Measurements from ENCODE around the gene SLC1A6. TPM values are rescaled to one million over a fixed set of nuclear protein-coding genes. Genes with fewer than 3 reads are reported as not detected.

Gene SLC1A6
- total and polyA plus RNA-seq, 9 of the 15 experiments (the other 6 are each of a cell fraction or from before 2014, with no cell fraction given): not detected

DNA sequence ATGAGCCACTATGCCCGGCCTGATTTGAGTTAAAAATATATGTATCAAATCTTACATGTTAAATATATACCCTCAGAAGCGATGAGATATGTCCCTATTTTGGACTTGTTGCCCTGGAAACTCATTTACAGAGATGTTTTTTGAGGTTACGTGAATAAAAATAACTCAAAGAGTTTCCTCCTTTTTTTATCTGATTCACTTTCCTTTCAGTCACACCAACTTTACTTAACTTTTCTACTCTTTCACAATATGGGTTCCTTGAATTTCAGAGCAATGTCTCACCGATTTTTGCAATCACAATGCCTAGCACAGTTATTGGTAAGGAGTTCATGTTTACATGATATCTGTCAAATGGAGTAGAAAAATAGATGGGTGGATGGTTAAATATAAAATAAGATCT is 36.1 kb downstream of the SLC1A6 start:
- no peak overlapping the region for H3K27ac ChIP-seq (ENCODE audit: extremely low read depth, low read depth, low read length)
- no peak for FAIRE-seq
- no peak overlapping the region for H3K9ac ChIP-seq (ENCODE audit: insufficient read depth in 1 of 2, low read depth in 2 of 2, low read length in 2 of 2)
- no peaks in the 10 kb centered on the region for H3K9me1 ChIP-seq (ENCODE audit: control insufficient read depth, insufficient read depth, low read length)
- no peaks in the 10 kb centered on the region for H3K9me3 ChIP-seq (replicated peaks; ENCODE audit: control insufficient read depth, insufficient read depth, low read depth, low read length)
- H3K79me2 ChIP-seq (ENCODE audit: control insufficient read depth, insufficient read depth, low read length): no peaks in the 10 kb centered on the region
- no peak for DNase-seq (ENCODE audit: extremely low read depth in 1 of 4, low spot score in 3 of 4)
- TF ChIP-seq, protein P1, sequence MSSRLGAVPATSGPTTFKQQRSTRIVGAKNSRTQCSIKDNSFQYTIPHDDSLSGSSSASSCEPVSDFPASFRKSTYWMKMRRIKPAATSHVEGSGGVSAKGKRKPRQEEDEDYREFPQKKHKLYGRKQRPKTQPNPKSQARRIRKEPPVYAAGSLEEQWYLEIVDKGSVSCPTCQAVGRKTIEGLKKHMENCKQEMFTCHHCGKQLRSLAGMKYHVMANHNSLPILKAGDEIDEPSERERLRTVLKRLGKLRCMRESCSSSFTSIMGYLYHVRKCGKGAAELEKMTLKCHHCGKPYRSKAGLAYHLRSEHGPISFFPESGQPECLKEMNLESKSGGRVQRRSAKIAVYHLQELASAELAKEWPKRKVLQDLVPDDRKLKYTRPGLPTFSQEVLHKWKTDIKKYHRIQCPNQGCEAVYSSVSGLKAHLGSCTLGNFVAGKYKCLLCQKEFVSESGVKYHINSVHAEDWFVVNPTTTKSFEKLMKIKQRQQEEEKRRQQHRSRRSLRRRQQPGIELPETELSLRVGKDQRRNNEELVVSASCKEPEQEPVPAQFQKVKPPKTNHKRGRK (tag; IDR thresholded peaks at IDR 0.05): no peak
- TF ChIP-seq RBM14 (IDR thresholded peaks at IDR 0.05; ENCODE audit: borderline replicate concordance, insufficient read depth, low read depth, low read length): no peak
- TF ChIP-seq RAD21 (CRISPR knock-in tag; conservative IDR thresholded peaks at IDR 0.05 in 1 of 2, IDR thresholded peaks at IDR 0.05 in 1 of 2): no peak
- no peak for TF ChIP-seq CHD1 (IDR thresholded peaks at IDR 0.05; ENCODE audit: low read length)
- no peak for TF ChIP-seq ZBTB1 (CRISPR knock-in tag; IDR thresholded peaks at IDR 0.05; ENCODE audit: borderline replicate concordance, low read depth)
- no peak for TF ChIP-seq E2F3 (CRISPR knock-in tag; IDR thresholded peaks at IDR 0.05)
- TF ChIP-seq SREBF1 (IDR thresholded peaks at IDR 0.05; ENCODE audit: borderline replicate concordance, low read depth, low read length): no peak
- TF ChIP-seq BRCA1 (IDR thresholded peaks at IDR 0.05): no peak
- no peak for TF ChIP-seq BRCA1 (CRISPR knock-in tag; IDR thresholded peaks at IDR 0.05)
- no peak for TF ChIP-seq ELF4 (CRISPR knock-in tag; IDR thresholded peaks at IDR 0.05)
- no peak for TF ChIP-seq CXXC5 (CRISPR knock-in tag; IDR thresholded peaks at IDR 0.05)
- TF ChIP-seq, protein P2, sequence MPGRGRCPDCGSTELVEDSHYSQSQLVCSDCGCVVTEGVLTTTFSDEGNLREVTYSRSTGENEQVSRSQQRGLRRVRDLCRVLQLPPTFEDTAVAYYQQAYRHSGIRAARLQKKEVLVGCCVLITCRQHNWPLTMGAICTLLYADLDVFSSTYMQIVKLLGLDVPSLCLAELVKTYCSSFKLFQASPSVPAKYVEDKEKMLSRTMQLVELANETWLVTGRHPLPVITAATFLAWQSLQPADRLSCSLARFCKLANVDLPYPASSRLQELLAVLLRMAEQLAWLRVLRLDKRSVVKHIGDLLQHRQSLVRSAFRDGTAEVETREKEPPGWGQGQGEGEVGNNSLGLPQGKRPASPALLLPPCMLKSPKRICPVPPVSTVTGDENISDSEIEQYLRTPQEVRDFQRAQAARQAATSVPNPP (IDR thresholded peaks at IDR 0.05; ENCODE audit: borderline replicate concordance, insufficient read depth, insufficient read length): no peak
- no peak for TF ChIP-seq NFATC3 (IDR thresholded peaks at IDR 0.05)
- no peak for TF ChIP-seq SRF (CRISPR knock-in tag; IDR thresholded peaks at IDR 0.05)
- TF ChIP-seq, protein P3, sequence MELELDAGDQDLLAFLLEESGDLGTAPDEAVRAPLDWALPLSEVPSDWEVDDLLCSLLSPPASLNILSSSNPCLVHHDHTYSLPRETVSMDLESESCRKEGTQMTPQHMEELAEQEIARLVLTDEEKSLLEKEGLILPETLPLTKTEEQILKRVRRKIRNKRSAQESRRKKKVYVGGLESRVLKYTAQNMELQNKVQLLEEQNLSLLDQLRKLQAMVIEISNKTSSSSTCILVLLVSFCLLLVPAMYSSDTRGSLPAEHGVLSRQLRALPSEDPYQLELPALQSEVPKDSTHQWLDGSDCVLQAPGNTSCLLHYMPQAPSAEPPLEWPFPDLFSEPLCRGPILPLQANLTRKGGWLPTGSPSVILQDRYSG (tag; conservative IDR thresholded peaks at IDR 0.05; ENCODE audit: low read depth): no peak
- TF ChIP-seq, protein P4, sequence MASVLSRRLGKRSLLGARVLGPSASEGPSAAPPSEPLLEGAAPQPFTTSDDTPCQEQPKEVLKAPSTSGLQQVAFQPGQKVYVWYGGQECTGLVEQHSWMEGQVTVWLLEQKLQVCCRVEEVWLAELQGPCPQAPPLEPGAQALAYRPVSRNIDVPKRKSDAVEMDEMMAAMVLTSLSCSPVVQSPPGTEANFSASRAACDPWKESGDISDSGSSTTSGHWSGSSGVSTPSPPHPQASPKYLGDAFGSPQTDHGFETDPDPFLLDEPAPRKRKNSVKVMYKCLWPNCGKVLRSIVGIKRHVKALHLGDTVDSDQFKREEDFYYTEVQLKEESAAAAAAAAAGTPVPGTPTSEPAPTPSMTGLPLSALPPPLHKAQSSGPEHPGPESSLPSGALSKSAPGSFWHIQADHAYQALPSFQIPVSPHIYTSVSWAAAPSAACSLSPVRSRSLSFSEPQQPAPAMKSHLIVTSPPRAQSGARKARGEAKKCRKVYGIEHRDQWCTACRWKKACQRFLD (CRISPR knock-in tag; IDR thresholded peaks at IDR 0.05): no peak
- BruUV-seq (replicated peaks): no TSS peak
- ChIA-PET CTCF (ENCODE audit: low intra/inter-chr PET ratio) (no interaction called here), POLR2A (interaction anchor here (0.5 kb wide), 1 partner anchor 520 kb away, joined by 3 read pairs; no protein-coding TSS in a partner anchor)
- intact Hi-C loops (cut with micrococcal nuclease): no loop called here
- H3K4me3 ChIP-seq: no peak overlapping the region
- peaks cover 4 to 12% of the 10 kb centered on the region in 2 experiments; a peak in 3 of 5 replicates for H3K27me3 ChIP-seq (ENCODE audit: control insufficient read depth in 2 of 2, insufficient read depth in 2 of 2, low read length in 2 of 2)
- WGBS (ENCODE audit: insufficient coverage, low coverage, missing lambda C conversion rate): 0% methylated on average over 4 of the region's 4 CpGs
- no peak overlapping the region for H2AFZ ChIP-seq (ENCODE audit: low read depth, low read length)
- H4K20me1 ChIP-seq (replicated peaks; ENCODE audit: control insufficient read depth, insufficient read depth, low read length): no peaks in the 10 kb centered on the region; the same call in 1 of the 2 replicates
- no peaks in the 10 kb centered on the region for H3K36me3 ChIP-seq (ENCODE audit: control insufficient read depth, insufficient read depth, low read length)
- in situ Hi-C loops (cut with MboI): no loop called here
- H3K4me2 ChIP-seq (ENCODE audit: insufficient read depth, low read length): no peak overlapping the region
- H3K4me1 ChIP-seq (replicated peaks in 1 of 2; ENCODE audit: control insufficient read depth in 2 of 2, insufficient read depth in 2 of 2, low read length in 2 of 2): no peaks in the 10 kb centered on the region
- no peak for ATAC-seq
